ENCODE results near the gene MARK1. TPM values are rescaled to one million over a fixed set of nuclear protein-coding genes. Genes with fewer than 3 reads are reported as not detected.

MARK1 gene
- total RNA-seq, 1 donor from 2014 or later = 7.6 TPM

DNA sequence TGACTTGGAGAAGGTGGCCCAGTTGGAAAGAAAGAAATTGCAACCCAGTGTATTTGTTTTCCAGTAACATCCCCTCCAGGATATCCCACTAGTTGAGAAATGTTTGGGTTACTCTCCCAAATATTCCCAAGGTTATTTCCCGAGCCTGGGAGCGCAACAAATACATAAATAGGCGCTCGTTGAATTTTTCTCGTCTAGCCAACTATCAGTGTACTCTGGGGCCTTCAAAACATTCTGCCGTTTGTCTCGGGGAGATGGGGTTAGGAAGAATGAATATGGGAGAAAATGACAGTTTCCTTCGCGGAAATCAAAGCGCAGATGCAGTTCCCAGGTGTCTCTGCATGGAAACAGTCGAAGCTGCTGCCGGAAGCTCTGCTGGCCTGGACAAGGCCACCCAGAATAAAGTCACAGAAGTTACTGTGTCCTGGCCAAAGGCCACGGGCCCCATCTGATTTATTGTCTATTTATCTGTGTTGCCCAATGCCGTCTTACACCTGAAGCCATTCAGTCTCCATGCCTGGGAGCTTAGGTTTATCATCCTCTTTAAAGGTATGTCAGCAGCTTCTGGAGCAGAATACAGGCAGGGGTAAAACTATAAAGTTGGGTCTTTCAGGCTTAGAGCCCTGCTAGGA lies 163.2 kb downstream of the MARK1 start:
- no peak for DNase-seq

DNA sequence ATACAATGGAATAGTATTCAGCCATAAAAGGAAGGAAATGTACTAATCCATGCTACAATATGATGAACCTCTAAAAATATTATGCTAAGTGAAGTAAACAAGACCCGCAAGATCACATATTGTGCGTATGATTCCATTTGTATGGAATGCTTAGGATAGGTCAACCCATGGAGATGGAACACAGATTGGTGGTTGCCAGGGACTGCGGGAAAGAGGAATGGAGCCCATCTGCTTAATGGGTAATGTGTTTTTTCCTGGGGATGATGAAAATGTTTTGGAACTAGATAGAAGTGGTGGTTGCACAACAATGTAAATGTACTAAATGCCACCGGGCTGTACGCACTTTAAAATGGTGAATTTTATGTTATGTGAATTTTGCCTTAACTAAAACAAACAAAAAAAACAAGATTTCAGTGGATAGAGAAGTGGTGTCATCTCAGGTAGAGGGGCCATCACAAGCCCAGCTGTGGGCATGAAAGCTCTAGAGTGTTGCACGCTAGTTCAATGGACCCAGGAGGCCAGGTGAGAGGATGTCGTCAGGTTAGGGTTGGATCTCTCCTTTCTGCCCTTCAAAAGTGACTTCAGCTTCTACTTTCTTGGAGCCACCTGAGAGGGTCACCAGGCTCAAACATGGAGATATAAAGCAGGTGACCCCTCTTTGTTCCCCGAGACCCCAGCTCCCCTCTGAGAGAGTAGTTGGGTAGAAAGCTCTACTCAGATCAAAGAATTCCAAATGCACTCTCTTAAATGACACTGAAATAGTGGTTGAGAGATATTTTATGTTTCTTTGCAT lies 164.7 kb downstream of the MARK1 start:
- DNase-seq = no peak

DNA sequence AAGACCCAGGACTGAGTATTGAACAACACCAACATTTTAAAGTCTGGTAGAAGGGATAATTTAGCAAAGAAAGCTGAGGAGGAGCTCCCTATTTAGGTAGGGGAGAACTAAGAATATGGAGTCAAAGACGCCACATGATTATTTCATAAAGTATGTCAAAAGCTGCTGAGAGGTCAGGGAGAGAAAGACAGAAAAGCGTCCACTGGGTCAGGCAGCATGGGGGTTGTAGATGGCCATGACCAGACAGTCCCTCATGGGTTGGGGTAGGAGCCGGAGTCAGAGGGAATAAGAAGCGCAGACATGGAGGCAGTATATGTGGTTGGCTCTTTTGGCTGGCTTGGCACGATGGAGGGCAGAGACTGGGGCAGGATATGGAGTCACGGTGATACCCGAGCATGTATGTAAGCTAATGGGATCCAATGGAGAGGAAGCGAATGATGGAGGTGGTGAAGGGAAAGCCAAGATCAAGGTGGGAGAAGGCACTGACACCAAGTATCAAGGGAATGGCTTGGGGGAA lies 167.0 kb downstream of the MARK1 start:
- DNase-seq = no peak

DNA sequence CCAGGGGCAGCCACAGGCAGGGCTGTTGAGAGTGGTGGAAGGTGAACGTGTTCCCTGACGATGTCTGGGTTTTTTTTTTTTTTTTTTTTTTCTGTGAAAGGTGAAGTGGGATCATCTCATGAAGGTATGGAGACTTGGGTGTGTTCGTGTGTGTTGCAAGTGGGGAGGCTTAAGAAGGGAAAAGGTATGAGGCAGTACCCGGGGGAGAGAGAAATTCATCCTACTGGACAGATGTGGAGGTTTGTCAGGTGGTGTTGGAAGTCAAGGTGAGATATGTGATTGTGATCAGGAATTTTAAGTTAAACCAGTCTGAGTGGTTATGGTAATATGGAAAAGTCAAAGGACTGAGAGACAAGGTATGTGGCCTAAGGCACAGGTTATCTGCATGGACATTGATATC lies 167.5 kb downstream of the MARK1 start:
- DNase-seq = no peak

DNA sequence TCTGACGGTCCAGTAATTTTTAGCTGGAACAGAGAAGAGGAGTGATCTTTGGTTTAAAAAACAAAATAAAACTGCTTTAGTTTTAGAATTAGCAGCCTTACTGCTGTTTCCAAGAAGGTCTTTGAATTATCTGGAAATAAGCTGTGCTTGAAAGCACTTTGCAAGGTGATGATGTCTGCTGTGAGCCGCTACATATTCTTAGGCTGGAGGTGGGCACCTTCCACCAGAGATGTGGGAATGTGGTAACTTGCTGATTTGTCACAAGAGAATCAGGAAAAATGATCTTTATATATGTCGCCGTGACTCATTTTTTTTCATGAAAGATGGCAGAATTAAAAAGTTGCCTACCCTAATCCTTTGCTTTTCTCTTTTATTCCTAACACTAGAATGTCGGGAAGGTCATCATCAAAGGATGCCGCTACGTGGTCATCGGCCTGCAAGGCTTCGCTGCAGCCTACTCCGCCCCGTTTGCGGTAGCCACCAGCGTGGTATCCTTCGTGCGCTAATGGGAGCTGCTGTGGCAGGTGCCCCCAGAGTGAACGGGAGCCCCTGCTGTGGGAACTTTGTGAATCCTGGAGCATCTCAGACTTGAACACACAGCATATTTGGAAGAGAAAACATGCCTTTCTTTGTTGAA lies 168.4 kb downstream of the MARK1 start:
- no peak for DNase-seq

DNA sequence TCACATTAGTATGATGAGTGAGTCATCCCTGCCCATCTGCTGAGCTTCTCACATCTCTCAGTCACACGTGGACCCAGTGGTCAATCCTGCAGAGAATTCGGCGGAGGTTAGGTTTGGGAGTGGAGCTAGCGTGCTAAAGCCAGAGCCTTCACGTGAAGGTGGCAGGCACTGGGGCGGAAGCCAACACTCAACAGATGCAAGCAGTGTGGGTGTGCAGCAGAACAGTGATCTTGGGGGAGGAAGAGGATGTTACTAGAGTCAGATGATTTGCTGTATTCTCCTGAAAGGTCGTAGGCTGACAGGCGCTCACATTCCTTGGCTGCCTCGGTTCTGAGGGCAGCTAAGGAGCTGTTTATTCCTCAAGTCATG lies 168.9 kb downstream of the MARK1 start:
- DNase-seq = no peak

DNA sequence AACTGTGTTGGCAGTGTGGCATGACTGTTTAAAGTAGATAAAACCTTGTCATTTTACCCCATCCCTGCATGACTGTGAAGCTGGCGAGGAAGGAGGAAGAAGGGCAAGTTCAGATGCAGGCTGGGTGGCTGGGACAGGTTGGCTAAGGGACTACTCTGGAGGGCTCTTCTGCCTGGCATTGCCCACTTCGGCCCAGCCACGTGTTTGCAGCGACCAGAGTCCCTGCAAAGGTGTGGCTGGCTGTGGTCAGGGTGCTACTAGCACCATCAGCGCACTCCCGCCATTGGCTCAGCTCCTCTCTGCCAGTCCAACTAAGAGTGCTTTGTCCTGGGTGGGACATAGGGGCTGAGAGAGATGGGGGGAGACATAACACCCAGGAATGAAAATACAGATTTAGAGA lies 169.4 kb downstream of the MARK1 start:
- DNase-seq = no peak

DNA sequence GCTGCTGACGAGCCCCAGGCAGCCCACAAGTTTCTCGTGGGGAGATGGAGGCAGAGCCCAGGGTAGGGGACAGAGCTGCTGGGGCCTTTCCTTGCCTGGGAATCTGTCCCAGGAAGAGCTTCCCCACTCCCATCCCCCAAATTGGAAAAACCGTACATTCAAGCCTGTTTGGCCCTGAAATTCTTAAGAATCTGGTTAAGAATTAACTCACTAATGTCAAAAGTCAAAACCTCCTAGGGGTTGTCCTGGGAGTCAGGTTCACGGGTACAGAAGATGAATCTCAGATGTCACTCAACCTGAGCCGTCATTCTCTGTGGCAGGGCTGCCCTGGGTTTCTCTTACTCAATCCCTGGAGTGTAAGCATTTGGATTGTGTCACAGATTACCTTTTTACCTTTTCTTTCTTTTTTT lies 170.7 kb downstream of the MARK1 start:
- no peak for DNase-seq

DNA sequence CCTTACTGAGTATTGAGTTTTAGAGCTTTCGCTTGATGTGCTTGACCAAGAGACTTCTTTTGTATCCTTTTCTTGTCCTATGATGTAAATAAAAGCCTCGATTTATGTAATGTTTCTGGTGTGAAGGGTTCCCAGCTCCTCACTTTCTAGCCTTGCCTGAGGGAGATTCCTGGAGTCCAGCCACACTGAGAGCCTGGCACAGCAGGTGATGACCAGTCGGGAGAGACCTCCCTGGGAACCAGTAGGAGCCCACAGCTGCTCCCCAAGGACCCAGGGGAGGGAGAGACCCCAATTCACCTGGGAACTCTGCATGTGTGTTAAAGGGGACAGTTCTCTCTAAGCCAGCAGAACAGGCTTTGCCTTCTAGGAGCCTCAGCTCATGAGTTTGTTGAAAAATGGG lies 171.1 kb downstream of the MARK1 start:
- no peak for DNase-seq

DNA sequence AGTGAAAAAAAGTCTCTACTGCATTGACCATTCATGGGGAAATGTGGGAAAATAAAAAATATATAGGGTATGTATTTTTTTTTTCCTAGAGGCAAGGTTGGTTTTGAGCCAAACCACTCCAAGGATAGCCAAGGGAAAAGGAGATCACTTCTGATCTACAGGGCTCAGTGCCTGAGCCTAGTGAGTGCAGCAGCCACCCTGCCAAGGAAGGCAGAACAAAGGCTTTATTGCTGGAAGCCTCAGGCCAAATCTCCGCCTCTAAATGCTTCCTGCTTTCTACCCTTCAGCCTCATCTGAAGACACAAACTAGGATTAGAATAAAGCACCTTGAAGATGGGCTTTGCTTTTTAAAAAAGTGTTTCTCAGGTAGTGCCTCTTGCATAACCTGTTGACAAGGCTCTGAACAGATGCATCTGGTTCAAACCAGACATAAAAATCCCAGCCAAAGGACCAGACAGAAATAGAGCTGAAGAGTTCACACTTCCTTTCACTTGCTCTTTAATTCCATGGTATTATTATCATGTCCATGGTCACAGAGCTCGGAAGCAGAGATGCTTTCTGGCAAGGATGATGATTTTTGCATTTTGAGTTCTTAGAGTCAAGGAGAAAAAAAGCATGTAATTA lies 172.7 kb downstream of the MARK1 start:
- no peak for DNase-seq

DNA sequence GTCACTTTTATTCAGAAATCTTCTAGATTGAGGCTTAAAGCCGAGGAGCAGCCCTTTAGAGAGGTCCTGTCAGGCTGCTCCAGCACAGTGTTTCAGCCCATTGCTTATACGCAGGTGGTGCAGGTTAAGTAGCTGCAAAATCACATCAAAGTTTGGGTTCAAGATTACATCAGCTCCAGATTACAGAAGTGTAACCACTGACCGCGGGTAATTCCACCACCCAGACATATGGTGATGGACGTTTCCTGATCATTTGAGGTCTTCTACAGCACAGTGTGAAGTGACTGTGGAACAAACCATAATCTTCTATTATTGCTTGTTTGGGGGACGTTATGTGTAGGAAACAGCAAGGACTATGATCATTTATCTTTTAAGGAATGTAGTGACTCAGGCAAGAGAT lies 174.0 kb downstream of the MARK1 start:
- no peak for DNase-seq

DNA sequence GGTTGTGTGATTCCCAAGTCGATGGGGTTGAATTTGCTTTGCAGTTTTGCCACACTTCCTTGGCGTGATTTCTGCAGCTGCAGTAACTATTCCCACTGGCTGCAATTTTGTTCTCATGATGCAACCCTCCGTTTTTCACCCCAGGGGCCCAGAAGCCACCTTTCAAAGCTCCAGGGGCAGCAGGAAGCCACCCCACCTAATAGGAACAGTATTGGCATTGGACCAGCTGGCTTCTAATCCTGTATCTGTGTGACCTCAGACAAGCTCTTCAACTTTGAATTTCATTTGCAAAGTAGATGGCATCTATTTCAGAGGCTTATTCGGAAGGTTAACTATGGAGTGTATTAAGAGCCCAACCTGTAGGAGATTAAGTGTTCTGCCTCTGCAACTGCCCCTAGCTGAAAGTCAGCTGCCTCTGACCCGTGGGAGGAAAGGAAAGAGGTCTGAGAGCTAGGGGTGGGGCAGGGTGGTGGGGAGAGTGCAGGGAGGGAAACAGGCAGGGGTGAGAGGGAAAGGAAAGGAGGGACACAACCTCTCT lies 174.9 kb downstream of the MARK1 start:
- DNase-seq = no peak

DNA sequence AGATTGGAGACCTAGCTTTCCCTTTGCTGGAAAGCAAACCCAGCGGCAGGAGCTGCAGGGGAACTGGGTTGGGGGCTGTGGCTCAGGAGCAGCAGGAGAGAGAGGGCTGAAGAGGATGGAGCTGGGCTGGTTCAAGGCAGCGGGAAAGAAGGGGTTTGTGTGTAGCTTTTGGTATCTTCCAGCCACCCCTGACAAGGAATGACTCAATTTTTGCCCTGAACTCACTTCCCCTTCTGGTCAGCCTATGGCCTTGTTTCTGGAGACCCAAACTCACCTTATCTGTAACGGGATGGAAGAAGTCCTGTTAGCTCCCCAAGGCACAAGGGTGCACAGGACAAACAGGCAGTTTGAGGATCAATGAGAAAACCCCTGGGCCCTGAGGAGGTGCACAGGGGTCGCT lies 175.4 kb downstream of the MARK1 start:
- no peak for DNase-seq

DNA sequence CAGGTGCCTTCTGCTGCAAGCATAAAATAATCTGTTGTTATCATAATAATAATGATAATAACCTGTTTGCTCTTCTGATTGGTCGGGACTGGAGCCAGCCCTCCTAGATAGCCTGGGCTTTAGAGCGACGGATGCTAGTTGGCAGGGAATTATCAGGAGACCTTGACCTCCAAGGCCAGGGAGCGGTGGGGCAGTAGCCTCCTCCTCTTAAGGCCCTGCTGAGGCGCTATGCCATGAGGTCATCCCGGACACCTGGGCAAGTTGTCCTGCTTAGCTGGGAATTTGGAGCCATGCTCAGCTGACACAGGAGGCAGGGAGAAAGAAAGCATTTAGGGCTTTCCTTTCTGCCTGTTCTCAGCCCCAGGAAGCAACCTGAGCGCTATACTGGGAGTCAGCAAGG lies 177.8 kb downstream of the MARK1 start:
- no peak for DNase-seq

DNA sequence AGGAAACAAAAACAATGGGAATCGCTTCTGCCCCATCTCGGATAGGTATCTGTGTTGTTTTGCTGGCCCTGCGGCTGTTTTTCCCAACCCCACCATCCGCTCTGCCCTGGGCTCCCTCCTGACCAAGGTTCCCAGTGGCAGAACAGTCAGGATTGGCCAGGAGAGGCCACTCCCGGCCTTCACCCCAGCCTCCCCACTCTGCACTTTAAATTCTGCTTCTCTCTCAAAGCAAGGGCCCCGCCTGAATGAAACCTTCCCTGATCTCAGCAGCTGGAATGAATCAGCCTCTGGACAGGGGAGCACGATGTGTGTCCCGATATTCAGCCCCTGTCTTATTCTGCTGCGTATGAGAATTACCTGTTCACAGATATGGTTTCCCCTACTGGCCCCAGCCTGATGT lies 178.5 kb downstream of the MARK1 start:
- no peak for DNase-seq

DNA sequence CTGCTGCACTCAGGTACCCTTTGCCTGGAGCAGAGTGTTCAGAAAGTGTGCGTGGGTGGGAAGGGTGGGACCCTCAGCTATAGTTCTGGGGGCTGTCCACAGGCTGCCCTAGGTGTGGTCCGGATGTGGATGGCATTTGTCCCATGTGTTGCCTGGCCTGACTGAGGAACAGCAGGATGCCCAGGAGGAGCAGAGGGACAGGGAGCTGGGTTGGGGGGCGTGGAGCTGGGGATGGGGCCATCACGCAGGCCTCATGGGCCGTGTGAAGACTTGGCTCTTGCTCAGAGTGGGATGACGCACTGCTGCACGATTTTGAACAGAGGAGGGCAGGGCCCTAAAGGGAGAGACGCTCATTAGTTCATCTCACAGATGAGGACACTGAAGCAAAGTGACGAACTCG lies 179.2 kb downstream of the MARK1 start:
- no peak for DNase-seq

DNA sequence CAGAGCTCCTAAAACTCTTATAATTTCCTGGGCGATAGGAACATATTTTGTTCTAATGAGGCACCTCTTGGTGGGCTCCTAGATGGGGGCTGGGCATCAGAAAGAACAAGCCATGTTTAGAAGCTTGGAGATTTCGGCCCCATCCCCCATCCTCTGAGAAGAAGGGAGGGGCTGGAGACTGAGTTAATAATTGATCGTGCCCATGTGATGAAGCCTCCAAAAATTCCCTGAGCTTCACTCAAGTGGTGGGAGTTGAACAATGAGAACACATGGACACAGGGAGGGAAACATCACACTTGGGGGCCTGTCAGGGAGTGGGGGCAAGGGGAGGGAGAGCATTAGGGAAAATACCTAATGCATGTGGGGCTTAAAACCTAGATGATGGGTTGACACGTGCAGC lies 180.3 kb downstream of the MARK1 start:
- no peak for DNase-seq

DNA sequence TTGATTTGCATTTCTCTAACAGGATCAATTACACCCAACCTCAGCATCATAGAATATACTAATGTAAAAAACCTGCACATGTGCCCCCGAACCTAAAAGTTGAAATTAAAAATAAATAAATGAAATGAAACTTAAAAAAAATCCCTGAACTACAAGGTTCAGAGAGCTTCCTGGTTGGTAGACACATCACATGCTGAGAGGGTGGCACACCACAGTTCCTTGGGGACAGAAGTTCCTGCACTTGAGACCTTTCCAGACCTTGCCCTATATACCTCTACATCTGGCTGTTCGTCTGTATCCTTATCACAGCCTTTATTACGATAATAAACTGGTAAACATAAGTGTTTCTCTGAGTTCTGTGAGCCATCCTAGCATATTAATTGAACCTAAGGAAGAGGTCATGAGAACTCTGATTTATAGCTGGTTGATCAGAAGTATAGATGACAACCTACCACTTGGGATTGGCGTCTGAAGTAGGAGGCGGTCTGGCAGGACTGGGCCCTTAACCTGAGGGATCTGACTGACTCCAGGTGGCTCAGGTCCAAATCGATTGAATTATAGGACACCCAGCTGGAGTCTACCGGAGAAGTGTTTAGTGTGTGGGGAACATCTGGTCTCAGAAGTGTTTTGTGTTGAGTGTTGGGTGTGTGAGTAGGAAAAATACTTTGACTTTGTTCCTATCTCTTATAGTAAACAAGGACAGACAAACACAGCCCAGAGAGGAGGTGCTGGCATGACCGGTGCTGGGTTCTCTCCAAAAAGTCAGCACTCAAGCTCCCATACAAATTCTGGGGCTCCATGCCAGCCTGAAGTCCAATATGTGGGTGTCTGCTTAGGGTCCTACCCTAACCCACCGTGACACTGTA lies 181.2 kb downstream of the MARK1 start:
- no peak for DNase-seq

DNA sequence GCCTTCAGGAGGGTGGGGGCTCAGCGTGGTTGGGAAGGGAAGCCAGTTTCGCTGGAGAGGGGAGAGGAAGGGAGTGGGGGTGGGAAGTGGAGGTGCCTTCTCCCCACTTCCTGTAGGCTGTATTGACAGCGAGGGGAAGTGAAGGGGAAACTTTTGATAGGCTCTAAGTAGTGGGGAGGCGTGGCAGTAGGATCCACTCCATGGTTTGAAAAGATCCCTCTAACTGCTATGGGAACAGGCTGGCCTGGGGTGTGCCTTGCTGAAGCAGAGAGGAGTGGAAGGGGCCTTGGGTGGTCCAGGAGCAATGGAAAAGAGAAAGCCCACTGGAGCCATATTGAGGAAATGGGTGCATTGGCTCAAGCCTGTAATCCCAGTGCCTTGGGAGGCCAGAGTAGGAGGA lies 182.4 kb downstream of the MARK1 start:
- no peak for DNase-seq

DNA sequence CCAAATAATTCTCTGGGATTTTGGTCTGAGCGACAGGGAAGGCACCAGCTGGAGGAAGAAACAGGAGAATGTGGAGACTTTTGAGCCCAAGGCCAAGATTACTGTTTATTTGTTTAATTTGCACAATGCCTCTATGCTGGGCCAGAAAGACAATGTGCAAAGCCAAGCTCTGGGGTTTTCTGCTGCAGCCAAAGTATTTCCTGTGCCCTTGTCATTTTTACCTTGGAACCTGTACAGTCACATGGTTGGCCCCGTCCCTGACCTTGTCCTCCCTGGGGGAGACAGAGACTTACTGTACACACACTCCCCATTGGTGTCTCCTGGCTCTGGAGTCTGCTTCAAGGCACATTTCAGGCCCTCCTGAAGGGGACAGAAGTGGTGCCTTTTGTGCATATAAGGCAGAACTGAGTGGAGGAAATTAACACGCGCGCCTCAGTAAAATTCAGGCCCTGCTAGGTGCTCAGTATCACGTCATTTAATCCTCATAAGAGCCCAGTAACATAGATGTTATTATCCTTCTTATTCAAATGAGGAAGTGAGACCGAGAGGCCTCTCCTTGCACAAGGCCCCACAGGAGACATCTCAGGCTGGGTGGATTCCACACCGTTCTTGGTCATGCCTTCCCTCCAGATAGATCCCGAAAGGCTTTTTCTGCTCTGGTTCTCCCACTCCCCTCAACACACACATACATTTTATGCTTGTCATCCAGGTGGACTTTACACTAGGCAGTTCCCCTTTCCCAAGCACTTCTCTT lies 183.3 kb downstream of the MARK1 start:
- DNase-seq = no peak

All from skin of body (tissue), 2 donors.